Progenitor cell of endocrine pancreas (in vitro differentiated cells): ENCODE results near the gene RALGAPB. TPM values are rescaled to one million over a fixed set of nuclear protein-coding genes. Genes with fewer than 3 reads are reported as not detected.

Experiments
- DNase-seq: peaks from one replicate; pipeline ENCODE4 v3.0.0; 2021; ENCODE audit warnings: low spot score; ENCODE audit not compliant: unreplicated experiment
- H3K27ac Mint-ChIP-seq: 2 replicates; pipeline ENCODE4 v1.8.0; 2021; ENCODE audit warnings: mild to moderate bottlenecking, moderate library complexity, mixed read lengths
- H3K27me3 Mint-ChIP-seq: 2 replicates; pipeline ENCODE4 v1.8.0; 2021; ENCODE audit warnings: mixed read lengths
- H3K36me3 Mint-ChIP-seq: 2 replicates; pipeline ENCODE4 v1.8.0; 2022; ENCODE audit warnings: mixed read lengths; ENCODE audit not compliant: insufficient read depth
- H3K4me1 Mint-ChIP-seq: 2 replicates; pipeline ENCODE4 v1.8.0; 2021; ENCODE audit warnings: low read depth, mixed read lengths
- H3K4me3 Mint-ChIP-seq: 2 replicates; pipeline ENCODE4 v1.8.0; 2021; ENCODE audit warnings: low read depth, mild to moderate bottlenecking, moderate library complexity, mixed read lengths
- H3K9me3 Mint-ChIP-seq: 2 replicates; pipeline ENCODE4 v1.8.0; 2021; ENCODE audit warnings: low read depth, mixed read lengths
- total RNA-seq: library from RNA; stranded (reverse); gene quantifications from 2 replicates; pipeline ENCODE4 v1.2.1, GENCODE V29; 2021
- TF ChIP-seq, protein P1 (sequence below): fragments of 200-600 bp; sonication (generic); IDR thresholded peaks from one replicate; pipeline ENCODE4 v1.5.0; 2021; ENCODE audit warnings: antibody characterized with exemption, mild to moderate bottlenecking; ENCODE audit not compliant: unreplicated experiment

Gene RALGAPB
- total RNA-seq, 1 donor from 2014 or later, result 42.3 TPM

GRCh38 chr20:38485041-38485440 lies 12.4 kb downstream of the RALGAPB start:
- no peak for DNase-seq
- Mint-ChIP-seq H3K4me1 (no peaks in the 10 kb centered on the region), H3K27me3 (no peaks in the 10 kb centered on the region), H3K9me3 (no peaks in the 10 kb centered on the region), H3K36me3 (peaks cover 4% of the 10 kb centered on the region), H3K27ac (no peak overlapping the region), H3K4me3 (no peak overlapping the region)
- TF ChIP-seq, protein P1, sequence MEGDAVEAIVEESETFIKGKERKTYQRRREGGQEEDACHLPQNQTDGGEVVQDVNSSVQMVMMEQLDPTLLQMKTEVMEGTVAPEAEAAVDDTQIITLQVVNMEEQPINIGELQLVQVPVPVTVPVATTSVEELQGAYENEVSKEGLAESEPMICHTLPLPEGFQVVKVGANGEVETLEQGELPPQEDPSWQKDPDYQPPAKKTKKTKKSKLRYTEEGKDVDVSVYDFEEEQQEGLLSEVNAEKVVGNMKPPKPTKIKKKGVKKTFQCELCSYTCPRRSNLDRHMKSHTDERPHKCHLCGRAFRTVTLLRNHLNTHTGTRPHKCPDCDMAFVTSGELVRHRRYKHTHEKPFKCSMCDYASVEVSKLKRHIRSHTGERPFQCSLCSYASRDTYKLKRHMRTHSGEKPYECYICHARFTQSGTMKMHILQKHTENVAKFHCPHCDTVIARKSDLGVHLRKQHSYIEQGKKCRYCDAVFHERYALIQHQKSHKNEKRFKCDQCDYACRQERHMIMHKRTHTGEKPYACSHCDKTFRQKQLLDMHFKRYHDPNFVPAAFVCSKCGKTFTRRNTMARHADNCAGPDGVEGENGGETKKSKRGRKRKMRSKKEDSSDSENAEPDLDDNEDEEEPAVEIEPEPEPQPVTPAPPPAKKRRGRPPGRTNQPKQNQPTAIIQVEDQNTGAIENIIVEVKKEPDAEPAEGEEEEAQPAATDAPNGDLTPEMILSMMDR, result no peak

DNA sequence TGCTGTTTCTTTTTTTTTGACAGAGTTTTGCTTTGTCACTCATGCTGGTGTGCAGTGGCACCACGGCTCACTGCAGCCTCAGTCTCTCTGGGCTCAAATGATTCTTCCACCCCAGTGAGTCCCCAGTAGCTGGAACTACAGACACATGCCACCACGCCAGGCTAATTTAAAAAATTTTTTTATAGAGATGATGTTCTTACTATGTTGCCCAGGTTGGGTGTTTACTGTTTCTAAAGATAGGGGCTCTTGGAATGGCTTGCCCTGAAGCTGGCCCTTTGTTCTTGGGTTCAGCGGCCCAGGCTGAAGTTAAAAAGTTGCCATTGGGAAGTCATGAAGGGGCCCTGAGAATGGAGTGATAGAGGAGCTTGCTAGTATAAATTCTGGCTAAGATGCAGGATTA lies 16.5 kb downstream of the RALGAPB start:
- TF ChIP-seq, protein P1, result no peak
- no peak for DNase-seq
- Mint-ChIP-seq H3K36me3 (peaks cover 9% of the 10 kb centered on the region), H3K27me3 (no peaks in the 10 kb centered on the region), H3K9me3 (no peaks in the 10 kb centered on the region), H3K4me1 (no peaks in the 10 kb centered on the region), H3K27ac (no peak overlapping the region), H3K4me3 (no peak overlapping the region)

- Mint-ChIP-seq H3K36me3 (peaks cover 22% of the 10 kb centered on the region), H3K4me3 (no peak overlapping the region), H3K9me3 (no peaks in the 10 kb centered on the region), H3K27ac (no peak overlapping the region), H3K27me3 (no peaks in the 10 kb centered on the region), H3K4me1 (no peaks in the 10 kb centered on the region)
- no peak for DNase-seq
- TF ChIP-seq, protein P1, result no peak
These were observed 24.7 kb downstream of the RALGAPB start for GRCh38 chr20:38497246-38497935.

GRCh38 chr20:38498909-38499308 lies 26.3 kb downstream of the RALGAPB start:
- Mint-ChIP-seq H3K9me3 (no peaks in the 10 kb centered on the region), H3K4me1 (no peaks in the 10 kb centered on the region), H3K36me3 (peaks cover 28% of the 10 kb centered on the region), H3K27me3 (no peaks in the 10 kb centered on the region), H3K27ac (no peak overlapping the region), H3K4me3 (no peak overlapping the region)
- DNase-seq, result no peak
- TF ChIP-seq, protein P1, result no peak

- Mint-ChIP-seq H3K4me1 (no peaks in the 10 kb centered on the region), H3K27ac (no peak overlapping the region)
These were observed 26.7 kb downstream of the RALGAPB start for GRCh38 chr20:38499366-38499765.

More at GRCh38 chr20:38499366-38499765, 26.7 kb downstream of the RALGAPB start:
- TF ChIP-seq, protein P1, result no peak
- peaks cover 31% of the 10 kb centered on the region for H3K36me3 Mint-ChIP-seq
- no peak overlapping the region for H3K4me3 Mint-ChIP-seq
- H3K27me3 Mint-ChIP-seq, result no peaks in the 10 kb centered on the region
- peaks cover 2% of the 10 kb centered on the region for H3K9me3 Mint-ChIP-seq
- DNase-seq, result no peak
